ENCODE measurements around the gene TMEM63B.
A peak's percentile ranks its signal among the peaks of the same experiment; 100 is the strongest.

DNA sequence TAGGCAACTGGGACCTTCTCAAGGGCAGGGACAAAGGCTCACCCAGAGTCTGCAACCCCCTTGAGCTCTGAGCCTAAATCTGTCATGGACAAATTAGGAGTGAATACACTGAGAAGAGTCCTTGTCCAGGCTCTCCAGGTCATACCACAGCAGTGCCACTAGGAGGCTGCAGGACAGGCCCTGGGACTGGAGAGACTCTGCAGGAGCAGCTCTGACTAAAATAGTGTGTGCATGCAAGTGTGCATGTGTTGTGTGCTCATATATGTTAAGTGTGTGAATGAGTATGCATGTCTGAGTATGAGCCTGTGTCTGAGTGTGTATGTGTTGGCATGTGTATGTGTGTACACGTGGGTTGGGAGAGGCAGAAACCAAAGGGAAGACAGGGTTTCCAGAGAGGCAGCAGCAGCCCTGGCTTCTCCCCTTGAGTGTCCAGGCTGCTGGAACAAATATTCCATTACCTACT is 27.2 kb upstream of the TMEM63B start:
- TF ChIP-seq, protein P1, sequence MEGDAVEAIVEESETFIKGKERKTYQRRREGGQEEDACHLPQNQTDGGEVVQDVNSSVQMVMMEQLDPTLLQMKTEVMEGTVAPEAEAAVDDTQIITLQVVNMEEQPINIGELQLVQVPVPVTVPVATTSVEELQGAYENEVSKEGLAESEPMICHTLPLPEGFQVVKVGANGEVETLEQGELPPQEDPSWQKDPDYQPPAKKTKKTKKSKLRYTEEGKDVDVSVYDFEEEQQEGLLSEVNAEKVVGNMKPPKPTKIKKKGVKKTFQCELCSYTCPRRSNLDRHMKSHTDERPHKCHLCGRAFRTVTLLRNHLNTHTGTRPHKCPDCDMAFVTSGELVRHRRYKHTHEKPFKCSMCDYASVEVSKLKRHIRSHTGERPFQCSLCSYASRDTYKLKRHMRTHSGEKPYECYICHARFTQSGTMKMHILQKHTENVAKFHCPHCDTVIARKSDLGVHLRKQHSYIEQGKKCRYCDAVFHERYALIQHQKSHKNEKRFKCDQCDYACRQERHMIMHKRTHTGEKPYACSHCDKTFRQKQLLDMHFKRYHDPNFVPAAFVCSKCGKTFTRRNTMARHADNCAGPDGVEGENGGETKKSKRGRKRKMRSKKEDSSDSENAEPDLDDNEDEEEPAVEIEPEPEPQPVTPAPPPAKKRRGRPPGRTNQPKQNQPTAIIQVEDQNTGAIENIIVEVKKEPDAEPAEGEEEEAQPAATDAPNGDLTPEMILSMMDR (IDR thresholded peaks at IDR 0.05): peak in 5 of 6 experiments; percentile 10 to 56 (median 39)
- TF ChIP-seq POLR2A (IDR thresholded peaks at IDR 0.05): no peak

All from thyroid gland (tissue), 4 donors.